Testis (tissue), 3 donors: ENCODE data around the gene ALS2CL. TPM values are rescaled to one million over a fixed set of nuclear protein-coding genes. Genes with fewer than 3 reads are reported as not detected.

ENCODE experiments used
- DNase-seq: peaks from one replicate; pipeline ENCODE4 v3.0.0-alpha.2; 2019
- H3K27ac ChIP-seq, 2 donors: fragments of 200-600 bp; sonication (generic); one replicate each; pipeline ENCODE4 v1.5.1; 2019
- H3K27me3 ChIP-seq: fragments of 200-600 bp; sonication (generic); one replicate; pipeline ENCODE4 v1.5.1; 2019
- H3K36me3 ChIP-seq: fragments of 200-600 bp; sonication (generic); one replicate; pipeline ENCODE4 v1.5.1; 2017; ENCODE audit warnings: low read depth; ENCODE audit errors: missing control alignments
- H3K4me1 ChIP-seq: fragments of 200-600 bp; sonication (generic); one replicate; pipeline ENCODE4 v1.5.1; 2019
- H3K4me3 ChIP-seq, 2 donors: fragments of 200-600 bp; sonication (generic); one replicate each; pipeline ENCODE4 v1.5.1; 2017 to 2019
- H3K9me3 ChIP-seq: fragments of 200-600 bp; sonication (generic); one replicate; pipeline ENCODE4 v1.5.1; 2017
- CTCF ChIP-seq, 3 experiments: fragments of 450-650 bp in 2 of 3; fragments of 200-600 bp in 1 of 3; sonication (generic) in 1 of 3; IDR thresholded peaks; one replicate each; pipeline ENCODE4 v1.5.1; 2016 to 2019; ENCODE audit warnings: antibody characterized with exemption in 3 of 3, mild to moderate bottlenecking in 2 of 3, moderate library complexity in 1 of 3
- POLR2A ChIP-seq: fragments of 450-650 bp; IDR thresholded peaks from one replicate; pipeline ENCODE4 v1.6.1; 2017; ENCODE audit warnings: antibody characterized with exemption, mild to moderate bottlenecking, moderate library complexity
- WGBS, 2 donors: methylation state at CpG; one replicate each; pipeline ENCODE4 v1.1.5; 2018; 5-methylcytosine and 5-hydroxymethylcytosine counted together
- intact Hi-C: fragments of 100-400 bp; cut with DNase I; formaldehyde crosslinking; loops from one replicate; pipeline ENCODE4 v1.15.1; 2023; ENCODE audit warnings: low total_unique reads
- polyA plus RNA-seq: library from polyadenylated mRNA; stranded (reverse); fragments of 350-450 nt; fragmentation: Illumina TruSeq; extraction: RNeasy Lipid Tissue Mini Kit (QIAGEN cat#74804); gene quantifications from one replicate; pipeline ENCODE4 v1.2.3, GENCODE V29; 2014; ENCODE audit warnings: low read depth, low replicate concordance; ENCODE audit not compliant: insufficient read depth
- total RNA-seq, 2 donors: library from RNA; depleted of rRNA; stranded (reverse); fragments of >200 nt; gene quantifications; one replicate each; pipeline ENCODE4 v1.2.3, GENCODE V29; 2016

The ALS2CL gene
- total and polyA plus RNA-seq, 3 donors from 2014 or later = 4.4 to 11.2 (median 5.4) TPM

GRCh38 chr3:46629551-46630517 lies 63.6 kb downstream of the ALS2CL start:
- Histone ChIP-seq H3K4me1 (no peaks in the 10 kb centered on the region), H3K4me3 (peak overlapping the region; percentile 13 to 41), H3K9me3 (no peaks in the 10 kb centered on the region), H3K36me3 (no peaks in the 10 kb centered on the region), H3K27me3 (no peaks in the 10 kb centered on the region), H3K27ac (peak overlapping the region in 1 of 2 donors; percentile 34)
- peak; percentile 78 for DNase-seq
- intact Hi-C loops = no loop called here
- TF ChIP-seq POLR2A (no peak), CTCF (IDR thresholded peaks at IDR 0.05) (peak; percentile 80 to 93 (median 89))
- WGBS, 2 donors = 13% methylated on average over 19 to 36 of the region's 36 CpGs

GRCh38 chr3:46628901-46629369 lies 64.5 kb downstream of the ALS2CL start:
- H3K36me3 ChIP-seq = no peaks in the 10 kb centered on the region
- DNase-seq = no peak
- H3K4me3 ChIP-seq = no peak overlapping the region
- H3K4me1 ChIP-seq = no peaks in the 10 kb centered on the region
- no peaks in the 10 kb centered on the region for H3K27me3 ChIP-seq
- peak overlapping the region in 1 of 2 donors; percentile 34 for H3K27ac ChIP-seq
- WGBS, 2 donors = 31 to 70% methylated on average over 10 of the region's 10 CpGs
- TF ChIP-seq POLR2A = no peak
- TF ChIP-seq CTCF (IDR thresholded peaks at IDR 0.05) = no peak
- intact Hi-C loops = no loop called here
- no peaks in the 10 kb centered on the region for H3K9me3 ChIP-seq

GRCh38 chr3:46627078-46627477 lies 66.4 kb downstream of the ALS2CL start:
- TF ChIP-seq POLR2A (no peak), CTCF (IDR thresholded peaks at IDR 0.05) (no peak)
- H3K27ac ChIP-seq = no peak overlapping the region
- H3K36me3 ChIP-seq = no peaks in the 10 kb centered on the region
- no peak overlapping the region for H3K4me3 ChIP-seq
- WGBS, 2 donors = 96 to 100% methylated on average over 1 of the region's 1 CpG
- intact Hi-C loops = no loop called here
- DNase-seq = no peak
- H3K27me3 ChIP-seq = no peaks in the 10 kb centered on the region
- H3K9me3 ChIP-seq = no peaks in the 10 kb centered on the region
- no peaks in the 10 kb centered on the region for H3K4me1 ChIP-seq

- Histone ChIP-seq H3K27me3 (no peaks in the 10 kb centered on the region), H3K27ac (no peak overlapping the region), H3K36me3 (no peaks in the 10 kb centered on the region), H3K9me3 (no peaks in the 10 kb centered on the region), H3K4me3 (no peak overlapping the region), H3K4me1 (no peaks in the 10 kb centered on the region)
- 90 to 94% methylated on average over 3 to 4 of the region's 4 CpGs for WGBS, 2 donors
- TF ChIP-seq CTCF (IDR thresholded peaks at IDR 0.05) = no peak
- no peak for TF ChIP-seq POLR2A
- intact Hi-C loops = no loop called here
- no peak for DNase-seq
These were observed 67.4 kb downstream of the ALS2CL start for GRCh38 chr3:46626039-46626438.
